Measurements from ENCODE around the gene CORO2B. TPM values are rescaled to one million over a fixed set of nuclear protein-coding genes. Genes with fewer than 3 reads are reported as not detected.
A peak's percentile ranks its signal among the peaks of the same experiment; 100 is the strongest.

Gene CORO2B
- total RNA-seq, 1 donor from 2014 or later, result 82.5 TPM

GRCh38 chr15:68551296-68551635 is 27.5 kb upstream of the CORO2B start:
- H3K9me3 Mint-ChIP-seq (ENCODE audit: low read depth), result no peaks in the 10 kb centered on the region
- H3K4me1 Mint-ChIP-seq (ENCODE audit: low read depth), result peaks cover 62% of the 10 kb centered on the region
- H3K4me3 Mint-ChIP-seq (ENCODE audit: unreplicated experiment), result no peak overlapping the region
- no peaks in the 10 kb centered on the region for H3K27me3 Mint-ChIP-seq (ENCODE audit: low read depth)
- TF ChIP-seq CTCF (IDR thresholded peaks at IDR 0.05), result no peak
- peak overlapping the region; percentile 69 for H3K27ac Mint-ChIP-seq (ENCODE audit: unreplicated experiment)
- H3K36me3 Mint-ChIP-seq (ENCODE audit: low read depth), result peaks cover 11% of the 10 kb centered on the region
- peak; percentile 72 for DNase-seq (ENCODE audit: low spot score)

GRCh38 chr15:68552344-68552743 is 26.4 kb upstream of the CORO2B start:
- no peak for TF ChIP-seq CTCF (IDR thresholded peaks at IDR 0.05)
- Mint-ChIP-seq H3K4me1 (ENCODE audit: low read depth) (peaks cover 66% of the 10 kb centered on the region), H3K27ac (ENCODE audit: unreplicated experiment) (peak overlapping the region; percentile 87), H3K4me3 (ENCODE audit: unreplicated experiment) (no peak overlapping the region), H3K36me3 (ENCODE audit: low read depth) (peaks cover 17% of the 10 kb centered on the region), H3K9me3 (ENCODE audit: low read depth) (no peaks in the 10 kb centered on the region), H3K27me3 (ENCODE audit: low read depth) (no peaks in the 10 kb centered on the region)
- DNase-seq (ENCODE audit: low spot score), result peak; percentile 27

DNA sequence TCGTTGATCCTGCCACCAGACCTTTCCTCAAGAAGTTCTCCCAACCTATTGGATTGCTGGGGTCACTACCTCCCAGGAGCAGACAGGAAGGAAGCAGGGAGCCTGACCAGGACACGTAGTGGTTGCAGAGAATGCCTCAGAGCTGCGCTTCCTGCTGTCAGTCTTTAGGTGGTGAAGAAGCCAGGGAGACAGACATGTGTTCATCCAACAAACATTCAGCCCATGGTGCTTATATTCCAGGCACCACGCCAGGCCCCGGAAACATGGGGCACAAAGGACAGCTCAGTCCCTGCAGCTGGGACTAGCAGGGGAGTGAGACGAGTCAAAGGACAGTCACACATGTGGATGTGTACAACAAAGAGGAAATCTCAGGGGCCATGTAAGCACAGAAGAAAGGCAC is 26.0 kb upstream of the CORO2B start:
- Mint-ChIP-seq H3K36me3 (ENCODE audit: low read depth) (peaks cover 14% of the 10 kb centered on the region), H3K4me1 (ENCODE audit: low read depth) (peaks cover 70% of the 10 kb centered on the region), H3K27me3 (ENCODE audit: low read depth) (no peaks in the 10 kb centered on the region), H3K9me3 (ENCODE audit: low read depth) (no peaks in the 10 kb centered on the region), H3K4me3 (ENCODE audit: unreplicated experiment) (no peak overlapping the region), H3K27ac (ENCODE audit: unreplicated experiment) (peak overlapping the region; percentile 87)
- TF ChIP-seq CTCF (IDR thresholded peaks at IDR 0.05), result no peak
- DNase-seq (ENCODE audit: low spot score), result peak; percentile 75

DNA sequence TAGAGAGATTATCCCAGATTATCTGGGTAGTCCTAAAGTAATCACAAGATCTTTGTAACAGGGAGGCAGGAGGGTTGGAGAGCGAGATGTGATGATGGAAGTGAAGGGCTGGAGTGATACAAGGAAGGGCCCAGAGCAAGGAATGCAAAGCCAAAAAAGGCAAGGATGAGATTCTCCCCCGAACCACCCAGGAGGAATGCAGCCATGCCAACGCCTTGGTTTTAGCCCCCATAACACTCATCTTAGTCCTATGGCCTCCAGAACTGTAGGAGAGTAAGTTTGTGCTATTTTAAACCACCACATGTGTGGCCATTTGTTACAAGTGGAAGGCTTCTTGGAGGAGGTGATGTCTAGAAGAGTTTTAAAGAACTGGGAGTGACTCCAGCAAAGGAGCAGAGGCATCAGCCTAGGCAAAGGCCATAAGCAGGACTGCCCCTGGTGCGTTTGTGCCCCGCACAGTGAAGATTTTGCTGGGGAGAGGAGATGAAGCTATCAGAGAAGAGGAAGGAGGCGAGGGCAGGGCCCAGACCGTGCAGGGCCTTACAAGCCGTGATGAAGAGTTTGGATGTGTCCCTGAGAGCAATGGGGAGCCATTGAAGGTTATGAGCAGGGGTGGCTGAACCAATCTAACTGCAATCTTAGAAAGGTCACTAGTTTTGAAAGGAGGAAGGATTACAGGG is 25.3 kb upstream of the CORO2B start:
- no peaks in the 10 kb centered on the region for H3K27me3 Mint-ChIP-seq (ENCODE audit: low read depth)
- H3K9me3 Mint-ChIP-seq (ENCODE audit: low read depth), result no peaks in the 10 kb centered on the region
- no peak for TF ChIP-seq CTCF (IDR thresholded peaks at IDR 0.05)
- DNase-seq (ENCODE audit: low spot score), result peak; percentile 77
- H3K4me1 Mint-ChIP-seq (ENCODE audit: low read depth), result peaks cover 71% of the 10 kb centered on the region
- no peak overlapping the region for H3K4me3 Mint-ChIP-seq (ENCODE audit: unreplicated experiment)
- peak overlapping the region; percentile 87 for H3K27ac Mint-ChIP-seq (ENCODE audit: unreplicated experiment)
- H3K36me3 Mint-ChIP-seq (ENCODE audit: low read depth), result peaks cover 12% of the 10 kb centered on the region

DNA sequence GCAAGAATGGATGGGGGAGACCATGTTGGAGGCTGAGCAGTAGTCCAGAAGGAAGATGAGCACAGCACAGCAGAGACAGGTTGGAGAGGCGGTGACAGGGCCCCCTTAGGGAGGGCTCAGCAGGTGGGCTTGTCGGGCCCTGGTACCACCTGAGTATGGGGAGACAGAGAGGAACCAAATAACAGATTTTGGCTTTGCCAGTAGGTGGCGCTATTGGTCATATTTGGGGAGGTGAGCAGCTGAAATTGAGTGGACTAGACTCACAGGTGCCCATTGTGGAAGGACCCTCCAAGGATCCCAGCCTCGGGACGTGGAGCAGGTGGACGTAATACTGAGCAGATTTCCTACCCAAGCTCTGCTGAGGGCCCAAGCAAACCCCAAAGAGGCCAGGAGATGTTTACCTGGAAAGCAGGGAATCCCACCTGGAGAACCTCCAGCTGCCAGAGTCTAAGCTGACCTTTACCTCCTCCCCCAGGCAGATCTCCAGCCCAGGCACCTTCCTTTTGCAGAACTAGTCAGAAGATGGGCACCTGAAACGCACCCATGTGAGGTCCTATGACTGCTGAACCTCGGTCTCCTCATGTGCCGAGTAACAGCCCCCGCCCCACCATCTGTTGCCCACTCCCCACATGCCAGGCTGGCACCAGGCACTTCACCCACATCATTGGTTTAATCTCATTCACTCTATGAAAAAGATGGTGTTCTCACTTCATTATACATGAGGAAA is 24.6 kb upstream of the CORO2B start:
- H3K36me3 Mint-ChIP-seq (ENCODE audit: low read depth), result peaks cover 9% of the 10 kb centered on the region
- peak; percentile 54 for DNase-seq (ENCODE audit: low spot score)
- no peaks in the 10 kb centered on the region for H3K9me3 Mint-ChIP-seq (ENCODE audit: low read depth)
- H3K27me3 Mint-ChIP-seq (ENCODE audit: low read depth), result no peaks in the 10 kb centered on the region
- TF ChIP-seq CTCF (IDR thresholded peaks at IDR 0.05), result peak; percentile 88
- H3K4me1 Mint-ChIP-seq (ENCODE audit: low read depth), result peaks cover 74% of the 10 kb centered on the region
- H3K27ac Mint-ChIP-seq (ENCODE audit: unreplicated experiment), result peak overlapping the region; percentile 87
- H3K4me3 Mint-ChIP-seq (ENCODE audit: unreplicated experiment), result no peak overlapping the region
